Mucosa of descending colon (tissue), 3 donors: ENCODE measurements around the gene AFAP1. TPM values are rescaled to one million over a fixed set of nuclear protein-coding genes. Genes with fewer than 3 reads are reported as not detected.

Source experiments
- ATAC-seq: fragments of 200-7000 bp; cut with Tn5 transposase; one replicate; pipeline ENCODE4 v1.9.1; 2020; ENCODE audit warnings: mild to moderate bottlenecking, moderate library complexity
- DNase-seq, 3 donors: peaks; one replicate each; pipeline ENCODE4 v3.0.0-alpha.2; 2020
- H3K36me3 ChIP-seq: fragments of 200-600 bp; one replicate; pipeline ENCODE4 v1.8.0; 2021; ENCODE audit warnings: low read depth, mild to moderate bottlenecking
- H3K4me1 ChIP-seq: fragments of 200-600 bp; one replicate; pipeline ENCODE4 v1.8.0; 2021; ENCODE audit warnings: low read depth, mild to moderate bottlenecking
- H3K4me3 ChIP-seq: fragments of 200-600 bp; one replicate; pipeline ENCODE4 v1.8.0; 2021; ENCODE audit warnings: mild to moderate bottlenecking
- H3K9me3 ChIP-seq: fragments of 200-600 bp; one replicate; pipeline ENCODE4 v1.8.0; 2021; ENCODE audit warnings: mild to moderate bottlenecking
- CTCF ChIP-seq: fragments of 200-600 bp; IDR thresholded peaks from one replicate; pipeline ENCODE4 v1.8.0; 2022; ENCODE audit warnings: antibody characterized with exemption, mild to moderate bottlenecking
- intact Hi-C, 2 donors: fragments of 100-400 bp; cut with DNase I in 1 of 2; cut with micrococcal nuclease in 1 of 2; formaldehyde crosslinking; loops; one replicate each; pipeline versions ENCODE4 v1.11.0 to v1.11.1; 2022; cut with DNase I, micrococcal nuclease
- total RNA-seq, 3 donors: library from RNA; stranded (reverse); fragmentation: NEBNext Ultra II Directional in 2 of 3; extraction: Animal tissue kit (Norgen Biotek cat#: 25700) in 2 of 3; gene quantifications; one replicate each; pipeline versions ENCODE4 v1.2.1 to v1.2.4, GENCODE V29; 2021 to 2023
- donor health status: DM: no; HTN: no; CAD: no; lungs with moderate emphysema.
- donor health status: DM: no; HTN: no; CAD: no.
- donor health status: DM: no; HTN: yes; CAD: no.

Gene AFAP1
- total RNA-seq, 3 donors from 2014 or later: 31.4 to 59.1 (median 37.1) TPM

GRCh38 chr4:7774301-7775294, 165.1 kb downstream of the AFAP1 start:
- ATAC-seq: no peak
- TF ChIP-seq CTCF: no peak
- no peak for DNase-seq
- no peaks in the 10 kb centered on the region for H3K9me3 ChIP-seq
- no peaks in the 10 kb centered on the region for H3K36me3 ChIP-seq
- no peak overlapping the region for H3K4me3 ChIP-seq
- H3K4me1 ChIP-seq: peaks cover 26% of the 10 kb centered on the region
- intact Hi-C loops: no loop called here

- no peak for TF ChIP-seq CTCF
- Histone ChIP-seq H3K4me1 (peaks cover 26% of the 10 kb centered on the region), H3K4me3 (no peak overlapping the region), H3K9me3 (no peaks in the 10 kb centered on the region), H3K36me3 (no peaks in the 10 kb centered on the region)
- DNase-seq (peak; percentile 62 to 76 (median 75)), ATAC-seq (peak; percentile 73)
- intact Hi-C loops: no loop called here
Measured at GRCh38 chr4:7773401-7774180, 166.1 kb downstream of the AFAP1 start.

GRCh38 chr4:7772711-7773385, 166.8 kb downstream of the AFAP1 start:
- no peak for TF ChIP-seq CTCF
- ATAC-seq: peak; percentile 77
- DNase-seq: peak; percentile 72 to 86 (median 83)
- H3K9me3 ChIP-seq: no peaks in the 10 kb centered on the region
- intact Hi-C loops: no loop called here
- H3K4me1 ChIP-seq: peaks cover 26% of the 10 kb centered on the region
- no peak overlapping the region for H3K4me3 ChIP-seq
- no peaks in the 10 kb centered on the region for H3K36me3 ChIP-seq

GRCh38 chr4:7771541-7772507, 167.8 kb downstream of the AFAP1 start:
- Histone ChIP-seq H3K36me3 (no peaks in the 10 kb centered on the region), H3K4me3 (no peak overlapping the region), H3K4me1 (peaks cover 26% of the 10 kb centered on the region), H3K9me3 (no peaks in the 10 kb centered on the region)
- TF ChIP-seq CTCF: no peak
- DNase-seq (peak; percentile 48 to 74 (median 73)), ATAC-seq (peak; percentile 71)
- intact Hi-C loops: no loop called here
